ENCODE measurements around the gene SEC14L3.

GRCh38 chr22:30420347-30421125, 51.3 kb downstream of the SEC14L3 start:
- TF ChIP-seq EZH2 (IDR thresholded peaks at IDR 0.05; ENCODE audit: insufficient read depth, poor library complexity, severe bottlenecking) (no peak), EZH2phosphoT487 (IDR thresholded peaks at IDR 0.05; ENCODE audit: insufficient read depth, low read depth) (no peak)

All from GM23248 (cell line).